ENCODE data around the gene CTCFL.

Gene CTCFL

GRCh38 chr20:57529160-57529585 lies 4.2 kb upstream of the CTCFL start:
- in situ Hi-C loops (cut with HindIII; ENCODE audit: low sequenced_read_pairs), result no loop called here
- H3K4me3 ChIP-seq (ENCODE audit: low read depth, low read length), result no peak overlapping the region

GRCh38 chr20:57528148-57528547 lies 3.2 kb upstream of the CTCFL start:
- no peak overlapping the region for H3K4me3 ChIP-seq (ENCODE audit: low read depth, low read length)
- no peak for TF ChIP-seq CTCF (IDR thresholded peaks at IDR 0.05; ENCODE audit: low read depth, low read length, missing control alignments)
- no peak for DNase-seq (ENCODE audit: low read depth)
- in situ Hi-C loops (cut with HindIII; ENCODE audit: low sequenced_read_pairs), result no loop called here

More at GRCh38 chr20:57529160-57529585, 4.2 kb upstream of the CTCFL start:
- no peak for TF ChIP-seq CTCF (IDR thresholded peaks at IDR 0.05; ENCODE audit: low read depth, low read length, missing control alignments)
- no peak for DNase-seq (ENCODE audit: low read depth)

- no peak for DNase-seq (ENCODE audit: low read depth)
- in situ Hi-C loops (cut with HindIII; ENCODE audit: low sequenced_read_pairs), result no loop called here
- H3K4me3 ChIP-seq (ENCODE audit: low read depth, low read length), result no peak overlapping the region
- no peak for TF ChIP-seq CTCF (IDR thresholded peaks at IDR 0.05; ENCODE audit: low read depth, low read length, missing control alignments)
Observed at GRCh38 chr20:57527728-57528127, 2.8 kb upstream of the CTCFL start.

- TF ChIP-seq CTCF (IDR thresholded peaks at IDR 0.05; ENCODE audit: low read depth, low read length, missing control alignments), result no peak
- in situ Hi-C loops (cut with HindIII; ENCODE audit: low sequenced_read_pairs), result no loop called here
- no peak overlapping the region for H3K4me3 ChIP-seq (ENCODE audit: low read depth, low read length)
- no peak for DNase-seq (ENCODE audit: low read depth)
Observed at GRCh38 chr20:57526885-57527460, 2.0 kb upstream of the CTCFL start.

- in situ Hi-C loops (cut with HindIII; ENCODE audit: low sequenced_read_pairs), result no loop called here
- no peak overlapping the region for H3K4me3 ChIP-seq (ENCODE audit: low read depth, low read length)
- no peak for TF ChIP-seq CTCF (IDR thresholded peaks at IDR 0.05; ENCODE audit: low read depth, low read length, missing control alignments)
- DNase-seq (ENCODE audit: low read depth), result no peak
Observed at GRCh38 chr20:57526087-57526884, 1.3 kb upstream of the CTCFL start.

- no peak overlapping the region for H3K4me3 ChIP-seq (ENCODE audit: low read depth, low read length)
- in situ Hi-C loops (cut with HindIII; ENCODE audit: low sequenced_read_pairs), result no loop called here
- no peak for TF ChIP-seq CTCF (IDR thresholded peaks at IDR 0.05; ENCODE audit: low read depth, low read length, missing control alignments)
- DNase-seq (ENCODE audit: low read depth), result no peak
Observed at GRCh38 chr20:57525328-57526086, 567 bp upstream of the CTCFL start.

All from astrocyte of the cerebellum (primary cell).